A549 (cell line): Measurements from ENCODE around the gene CALU. TPM values are rescaled to one million over a fixed set of nuclear protein-coding genes. Genes with fewer than 3 reads are reported as not detected.

Source experiments
- ATAC-seq, 2 experiments: fragments of 200-7000 bp in 1 of 2; fragments of >200 bp in 1 of 2; cut with Nextera tagmentation in 1 of 2; cut with Tn5 transposase in 1 of 2; 3 replicates each; pipeline versions ENCODE4 v1.8.0 to v1.9.1; 2018 to 2020; ENCODE audit warnings: mild to moderate bottlenecking in 1 of 2, moderate library complexity in 1 of 2
- CTCF ChIA-PET: fragments of 300-600 bp; sonication (Branson Sonifier 250); formaldehyde crosslinking; extraction: SDS; loops from one replicate; lab custom pipeline; 2021; ENCODE audit warnings: antibody characterized with exemption, inconsistent platforms; lab: Yijun Ruan, JAX
- POLR2A ChIA-PET: fragments of 350-600 bp; formaldehyde crosslinking; extraction: SDS; loops from one replicate; lab custom pipeline; 2021; ENCODE audit warnings: antibody characterized with exemption, inconsistent platforms; lab: Yijun Ruan, JAX
- DNase-seq, 2 experiments: peaks; one replicate each; pipeline versions ENCODE4 v3.0.0 to v3.0.0-alpha.2; 2011 to 2016; ENCODE audit warnings: low read depth in 1 of 2, low spot score in 1 of 2
- FAIRE-seq: peaks from 2 replicates; lab custom pipeline; 2011; peaks lifted over from hg19 to GRCh38; lab: Jason Lieb, UNC
- H3K27ac ChIP-seq, 2 experiments: fragments of >200 bp; sonication (Bioruptor Twin); formaldehyde crosslinking; 3 replicates each; pipeline ENCODE4 v1.5.1; 2016 to 2017
- H3K4me1 ChIP-seq: fragments of >200 bp; sonication (Bioruptor Twin); formaldehyde crosslinking; 3 replicates; pipeline ENCODE4 v1.6.1; 2016
- H3K4me2 ChIP-seq: fragments of >200 bp; sonication (Bioruptor Twin); formaldehyde crosslinking; 3 replicates; pipeline ENCODE4 v1.6.1; 2016
- H3K4me3 ChIP-seq: fragments of >200 bp; sonication (Bioruptor Twin); formaldehyde crosslinking; 3 replicates; pipeline ENCODE4 v1.5.1; 2016
- H3K9me3 ChIP-seq: fragments of >200 bp; sonication (Bioruptor Twin); formaldehyde crosslinking; 3 replicates; pipeline ENCODE4 v1.6.1; 2016
- BHLHE40 ChIP-seq: IDR thresholded peaks from 2 replicates; pipeline ENCODE4 v1.6.1; 2012; ENCODE audit warnings: low read depth, low read length, inconsistent platforms
- CBX2 ChIP-seq: fragments of 200-600 bp; sonication (generic); IDR thresholded peaks from 2 replicates; pipeline ENCODE4 v1.6.1; 2016; ENCODE audit warnings: low read depth, mild to moderate bottlenecking, borderline replicate concordance
- CHD4 ChIP-seq: fragments of 200-600 bp; sonication (generic); IDR thresholded peaks from 2 replicates; pipeline ENCODE4 v1.6.1; 2016; ENCODE audit warnings: antibody characterized with exemption, mild to moderate bottlenecking, borderline replicate concordance
- EHF ChIP-seq: fragments of 250-450 bp; sonication (Bioruptor Pico); IDR thresholded peaks from 2 replicates; pipeline ENCODE4 v1.5.0; 2020; ENCODE audit warnings: mild to moderate bottlenecking
- EHMT2 ChIP-seq: fragments of 200-600 bp; sonication (generic); IDR thresholded peaks from 2 replicates; pipeline ENCODE4 v1.6.1; 2016; ENCODE audit warnings: antibody characterized with exemption, low read depth, mild to moderate bottlenecking, moderate library complexity
- FOSL2 ChIP-seq, 2 experiments: fragments of 450-650 bp in 1 of 2; fragments of >200 bp in 1 of 2; sonication (Bioruptor Twin) in 1 of 2; formaldehyde crosslinking; IDR thresholded peaks; 2 replicates each; pipeline versions ENCODE4 v1.5.0 to v1.6.1; 2016 to 2020; ENCODE audit warnings: mild to moderate bottlenecking in 1 of 2, moderate library complexity in 1 of 2
- FOXS1 ChIP-seq: fragments of 250-450 bp; sonication (Bioruptor Pico); IDR thresholded peaks from 2 replicates; pipeline ENCODE4 v1.5.0; 2020; ENCODE audit warnings: mild to moderate bottlenecking, moderate library complexity
- HDAC2 ChIP-seq: fragments of 200-600 bp; sonication (generic); IDR thresholded peaks from 2 replicates; pipeline ENCODE4 v1.6.1; 2016
- KDM1A ChIP-seq: fragments of 200-600 bp; sonication (generic); IDR thresholded peaks from 2 replicates; pipeline ENCODE4 v1.6.1; 2016; ENCODE audit warnings: low read depth, mild to moderate bottlenecking
- MAX ChIP-seq: IDR thresholded peaks from 2 replicates; pipeline ENCODE4 v1.6.1; 2012
- MYC ChIP-seq: IDR thresholded peaks from 2 replicates; pipeline ENCODE4 v1.6.1; 2012; ENCODE audit warnings: mild to moderate bottlenecking, inconsistent platforms, low read length, improper control_type of control experiment, borderline replicate concordance
- NFE2L2 ChIP-seq: fragments of 150-350 bp; conservative IDR thresholded peaks from 2 replicates; pipeline ENCODE4 v1.6.1; 2014; ENCODE audit warnings: low read length
- NPAS2 ChIP-seq: fragments of 250-450 bp; sonication (Bioruptor Pico); IDR thresholded peaks from 2 replicates; pipeline ENCODE4 v1.8.0; 2022; ENCODE audit warnings: mild to moderate bottlenecking, moderate library complexity, borderline replicate concordance
- PHF8 ChIP-seq: fragments of 200-600 bp; sonication (generic); IDR thresholded peaks from 2 replicates; pipeline ENCODE4 v1.6.1; 2016; ENCODE audit warnings: low read depth, mild to moderate bottlenecking, antibody characterized with exemption, moderate library complexity, borderline replicate concordance
- POLR2A ChIP-seq: IDR thresholded peaks from 2 replicates; pipeline ENCODE4 v1.6.1; 2012; ENCODE audit warnings: mild to moderate bottlenecking, low read length
- POLR2AphosphoS2 ChIP-seq: conservative IDR thresholded peaks from 2 replicates; pipeline ENCODE4 v1.6.1; 2012; ENCODE audit warnings: low read length, improper control_type of control experiment, inconsistent platforms
- RARB ChIP-seq: fragments of 250-450 bp; sonication (Bioruptor Pico); IDR thresholded peaks from 2 replicates; pipeline ENCODE4 v1.8.0; 2021; ENCODE audit warnings: mild to moderate bottlenecking, moderate library complexity
- RNF2 ChIP-seq: fragments of 200-600 bp; sonication (generic); IDR thresholded peaks from 2 replicates; pipeline ENCODE4 v1.6.1; 2016; ENCODE audit warnings: low read depth, mild to moderate bottlenecking, antibody characterized with exemption, moderate library complexity, borderline replicate concordance
- TFCP2L1 ChIP-seq: fragments of 250-450 bp; sonication (Bioruptor Pico); IDR thresholded peaks from 2 replicates; pipeline ENCODE4 v1.5.0; 2021; ENCODE audit warnings: mild to moderate bottlenecking
- ZSCAN20 ChIP-seq: fragments of 250-450 bp; sonication (Bioruptor Pico); IDR thresholded peaks from 2 replicates; pipeline ENCODE4 v1.8.0; 2022; ENCODE audit warnings: mild to moderate bottlenecking, moderate library complexity
- WGBS: methylation state at CpG from one replicate; pipeline ENCODE4 v1.1.6; 2017; ENCODE audit errors: missing lambda C conversion rate; 5-methylcytosine and 5-hydroxymethylcytosine counted together
- polyA plus RNA-seq, 4 experiments: library from polyadenylated mRNA; depleted of rRNA in 3 of 4; stranded (reverse); fragments of >200 nt; fragmentation: RNase III in 1 of 4; extraction: RNeasy Plus Mini Kit Qiagen cat#74134 plus additional on column Dnase treatment in 1 of 4; gene quantifications; 2 replicates in 3 of 4; 3 replicates in 1 of 4; pipeline ENCODE4 v1.2.3, GENCODE V29; 2011 to 2017
- TF ChIP-seq, protein P1 (sequence below): fragments of 450-650 bp; IDR thresholded peaks from 2 replicates; pipeline ENCODE4 v1.6.1; 2014; ENCODE audit warnings: antibody characterized with exemption
- TF ChIP-seq, protein P2 (sequence below): fragments of >200 bp; sonication (Bioruptor Twin); formaldehyde crosslinking; IDR thresholded peaks from 3 replicates; pipeline ENCODE4 v1.5.1; 2016
- TF ChIP-seq, protein P3 (sequence below): IDR thresholded peaks from 2 replicates; pipeline ENCODE4 v1.6.1; 2012; ENCODE audit warnings: low read depth, borderline replicate concordance

Gene CALU
- polyA plus RNA-seq, 2 of the 4 experiments (the other 2 are of a cell fraction), result 192 to 233 TPM

DNA sequence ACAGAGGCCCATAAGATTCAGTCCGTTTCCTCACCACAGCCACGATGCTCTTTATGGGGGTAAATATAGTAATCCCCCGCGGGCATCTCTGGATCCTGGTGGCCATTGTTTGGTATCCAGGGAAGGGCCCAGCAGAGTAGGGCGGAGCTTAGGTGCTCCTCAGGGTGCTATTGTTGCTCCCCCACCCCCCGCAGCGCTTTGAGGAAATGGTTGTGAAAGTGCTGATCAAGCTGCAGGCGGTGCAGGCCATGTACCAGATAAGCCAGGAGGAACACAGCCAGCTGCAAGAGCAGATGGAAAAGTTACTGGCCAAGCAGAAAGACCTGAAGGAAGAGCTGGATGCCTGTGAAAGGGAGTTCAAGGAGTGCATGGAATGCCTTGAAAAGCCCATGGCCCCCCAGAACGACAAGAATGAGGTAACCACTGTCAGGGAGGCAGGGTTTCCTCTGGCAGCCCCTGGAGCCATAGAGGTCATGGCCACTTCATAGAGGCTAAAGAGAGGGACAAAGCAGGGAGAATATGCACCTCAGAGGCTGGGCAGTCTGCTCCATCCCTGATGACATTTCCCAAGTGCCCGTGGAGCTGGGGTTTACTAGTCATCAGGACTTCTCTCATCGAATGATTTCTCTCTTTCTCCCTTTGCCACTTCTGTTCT, 73.5 kb downstream of the CALU start (continued):
- no peak for TF ChIP-seq RNF2
- TF ChIP-seq ZSCAN20 (CRISPR knock-in tag), result no peak
- no peak for TF ChIP-seq BHLHE40

GRCh38 chr7:128814499-128814898, 75.3 kb downstream of the CALU start:
- no peaks in the 10 kb centered on the region for H3K9me3 ChIP-seq
- no peaks in the 10 kb centered on the region for H3K4me1 ChIP-seq
- no peak overlapping the region for H3K4me3 ChIP-seq
- FAIRE-seq (no peak), ATAC-seq (no peak), DNase-seq (no peak)
- 64% methylated on average over 6 of the region's 6 CpGs for WGBS
- TF ChIP-seq NPAS2 (no peak), POLR2AphosphoS2 (no peak), CBX2 (no peak), RARB (no peak), HDAC2 (no peak), EHMT2 (no peak), CHD4 (no peak), MAX (no peak), PHF8 (no peak), KDM1A (no peak), FOSL2 (IDR thresholded peaks at IDR 0.05) (no peak), FOSL2 (CRISPR knock-in tag; IDR thresholded peaks at IDR 0.05) (no peak), EHF (CRISPR knock-in tag) (no peak), FOXS1 (CRISPR knock-in tag) (no peak), TFCP2L1 (CRISPR knock-in tag) (no peak), NFE2L2 (no peak), MYC (no peak), POLR2A (no peak)
- TF ChIP-seq, protein P1, sequence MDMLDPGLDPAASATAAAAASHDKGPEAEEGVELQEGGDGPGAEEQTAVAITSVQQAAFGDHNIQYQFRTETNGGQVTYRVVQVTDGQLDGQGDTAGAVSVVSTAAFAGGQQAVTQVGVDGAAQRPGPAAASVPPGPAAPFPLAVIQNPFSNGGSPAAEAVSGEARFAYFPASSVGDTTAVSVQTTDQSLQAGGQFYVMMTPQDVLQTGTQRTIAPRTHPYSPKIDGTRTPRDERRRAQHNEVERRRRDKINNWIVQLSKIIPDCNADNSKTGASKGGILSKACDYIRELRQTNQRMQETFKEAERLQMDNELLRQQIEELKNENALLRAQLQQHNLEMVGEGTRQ, result no peak
- TF ChIP-seq, protein P2, sequence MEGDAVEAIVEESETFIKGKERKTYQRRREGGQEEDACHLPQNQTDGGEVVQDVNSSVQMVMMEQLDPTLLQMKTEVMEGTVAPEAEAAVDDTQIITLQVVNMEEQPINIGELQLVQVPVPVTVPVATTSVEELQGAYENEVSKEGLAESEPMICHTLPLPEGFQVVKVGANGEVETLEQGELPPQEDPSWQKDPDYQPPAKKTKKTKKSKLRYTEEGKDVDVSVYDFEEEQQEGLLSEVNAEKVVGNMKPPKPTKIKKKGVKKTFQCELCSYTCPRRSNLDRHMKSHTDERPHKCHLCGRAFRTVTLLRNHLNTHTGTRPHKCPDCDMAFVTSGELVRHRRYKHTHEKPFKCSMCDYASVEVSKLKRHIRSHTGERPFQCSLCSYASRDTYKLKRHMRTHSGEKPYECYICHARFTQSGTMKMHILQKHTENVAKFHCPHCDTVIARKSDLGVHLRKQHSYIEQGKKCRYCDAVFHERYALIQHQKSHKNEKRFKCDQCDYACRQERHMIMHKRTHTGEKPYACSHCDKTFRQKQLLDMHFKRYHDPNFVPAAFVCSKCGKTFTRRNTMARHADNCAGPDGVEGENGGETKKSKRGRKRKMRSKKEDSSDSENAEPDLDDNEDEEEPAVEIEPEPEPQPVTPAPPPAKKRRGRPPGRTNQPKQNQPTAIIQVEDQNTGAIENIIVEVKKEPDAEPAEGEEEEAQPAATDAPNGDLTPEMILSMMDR, result no peak
- TF ChIP-seq, protein P3, sequence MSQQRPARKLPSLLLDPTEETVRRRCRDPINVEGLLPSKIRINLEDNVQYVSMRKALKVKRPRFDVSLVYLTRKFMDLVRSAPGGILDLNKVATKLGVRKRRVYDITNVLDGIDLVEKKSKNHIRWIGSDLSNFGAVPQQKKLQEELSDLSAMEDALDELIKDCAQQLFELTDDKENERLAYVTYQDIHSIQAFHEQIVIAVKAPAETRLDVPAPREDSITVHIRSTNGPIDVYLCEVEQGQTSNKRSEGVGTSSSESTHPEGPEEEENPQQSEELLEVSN, result no peak
- POLR2A ChIA-PET, result no interaction called here
- H3K4me2 ChIP-seq, result no peak overlapping the region
- H3K27ac ChIP-seq, result no peak overlapping the region
- CTCF ChIA-PET, result interaction anchor here (1.2 kb wide), 1 partner anchor 17 kb away, joined by 5 read pairs; no protein-coding TSS in a partner anchor
